Measurements from ENCODE around the gene SERTAD4.

DNA sequence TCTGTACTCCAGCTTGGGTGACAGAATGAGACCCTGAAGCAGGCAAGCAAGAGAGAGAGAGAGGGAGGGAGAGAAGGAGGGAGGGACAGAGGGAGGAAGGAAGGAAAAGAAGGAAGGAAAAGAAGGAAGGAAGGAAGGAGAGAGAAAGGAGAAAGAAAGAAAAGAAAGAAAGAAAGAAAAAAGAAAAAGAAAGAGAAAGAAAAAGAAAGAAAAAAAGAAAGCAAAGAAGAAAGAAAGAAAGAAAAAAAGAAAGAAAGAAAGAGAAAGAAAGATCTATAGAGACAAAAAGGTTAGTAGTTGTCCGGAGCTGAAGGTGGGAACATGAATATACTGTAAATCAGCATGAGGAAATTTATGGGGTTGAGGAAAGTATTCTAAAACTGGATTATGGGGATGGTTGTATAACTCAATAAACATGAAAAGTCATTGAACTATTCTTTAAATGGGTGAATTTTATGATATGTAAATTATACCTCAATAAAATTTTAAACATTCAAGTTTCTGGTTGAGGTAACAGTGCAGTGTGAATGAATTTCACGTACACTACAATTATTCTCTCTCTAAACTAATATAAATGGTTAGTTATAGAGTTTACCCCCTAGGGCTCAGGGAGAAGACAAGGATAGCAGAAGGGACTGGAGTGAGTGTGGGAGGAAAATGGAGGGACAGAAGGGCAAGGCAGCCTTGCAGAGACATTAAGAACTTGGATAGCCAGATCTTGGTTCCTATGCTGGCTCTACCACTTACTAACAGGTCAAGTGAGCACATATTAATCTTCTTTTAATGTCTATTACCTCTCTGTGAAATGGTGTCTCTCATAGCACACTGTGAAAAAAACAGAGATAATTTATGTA is 24.8 kb upstream of the SERTAD4 start:
- no peak for TF ChIP-seq POLR2AphosphoS5 (IDR thresholded peaks at IDR 0.05; ENCODE audit: low read depth)
- TF ChIP-seq, protein P1, sequence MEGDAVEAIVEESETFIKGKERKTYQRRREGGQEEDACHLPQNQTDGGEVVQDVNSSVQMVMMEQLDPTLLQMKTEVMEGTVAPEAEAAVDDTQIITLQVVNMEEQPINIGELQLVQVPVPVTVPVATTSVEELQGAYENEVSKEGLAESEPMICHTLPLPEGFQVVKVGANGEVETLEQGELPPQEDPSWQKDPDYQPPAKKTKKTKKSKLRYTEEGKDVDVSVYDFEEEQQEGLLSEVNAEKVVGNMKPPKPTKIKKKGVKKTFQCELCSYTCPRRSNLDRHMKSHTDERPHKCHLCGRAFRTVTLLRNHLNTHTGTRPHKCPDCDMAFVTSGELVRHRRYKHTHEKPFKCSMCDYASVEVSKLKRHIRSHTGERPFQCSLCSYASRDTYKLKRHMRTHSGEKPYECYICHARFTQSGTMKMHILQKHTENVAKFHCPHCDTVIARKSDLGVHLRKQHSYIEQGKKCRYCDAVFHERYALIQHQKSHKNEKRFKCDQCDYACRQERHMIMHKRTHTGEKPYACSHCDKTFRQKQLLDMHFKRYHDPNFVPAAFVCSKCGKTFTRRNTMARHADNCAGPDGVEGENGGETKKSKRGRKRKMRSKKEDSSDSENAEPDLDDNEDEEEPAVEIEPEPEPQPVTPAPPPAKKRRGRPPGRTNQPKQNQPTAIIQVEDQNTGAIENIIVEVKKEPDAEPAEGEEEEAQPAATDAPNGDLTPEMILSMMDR (IDR thresholded peaks at IDR 0.05; ENCODE audit: insufficient read depth, low read length): no peak
